Stimulated activated CD4-positive, alpha-beta T cell treated with anti-CD3 and anti-CD28 coated beads, TNF-alpha, amount 100 ng/mL, for 4 hours (primary cell): ENCODE results near the gene SNRPD2.
"Not testable (repeated sequence)": the region's sequence is repeated elsewhere in the genome, so short reads cannot be mapped to it uniquely, and the experiment has no call there.

Experiments used
- DNase-seq, 3 experiments: peaks; one replicate each; pipeline ENCODE4 v3.0.0-alpha.2; 2020; ENCODE audit warnings: low read depth in 3 of 3

SNRPD2 gene

GRCh38 chr19:45691516-45692186 is at the start of gene SNRPD2:
TSS of gene SNRPD2 (minus strand) at chr19:45691953. CDS start at chr19:45691888, 65 bp downstream.
- DNase-seq = peak; percentile 77 to 87 (median 86)

- no peak for DNase-seq
Observed at GRCh38 chr19:45739498-45740439, 48.0 kb upstream of the SNRPD2 start.

GRCh38 chr19:45733160-45733810 is 41.5 kb upstream of the SNRPD2 start, which contains the start of gene MEIOSIN:
TSS of gene MEIOSIN (plus strand) at chr19:45733439. CDS start at chr19:45735377, 1,938 bp downstream.
- DNase-seq = no peak

- DNase-seq = peak; percentile 78 to 91 (median 87)
Observed at GRCh38 chr19:45730368-45731288, 38.9 kb upstream of the SNRPD2 start, which contains the start of gene FBXO46. TSS of gene FBXO46 (minus strand) at chr19:45730896. CDS start at chr19:45713495, 17,401 bp downstream.

- DNase-seq = peak in 1 of 3 experiments; percentile 7
Observed at GRCh38 chr19:45729800-45730290, 38.1 kb upstream of the SNRPD2 start.

- not testable (repeated sequence) for DNase-seq
Observed at GRCh38 chr19:45728683-45729082, 36.9 kb upstream of the SNRPD2 start.

- DNase-seq = not testable (repeated sequence)
Observed at GRCh38 chr19:45720065-45720464, 28.3 kb upstream of the SNRPD2 start.

GRCh38 chr19:45717983-45718650 is 26.4 kb upstream of the SNRPD2 start:
- DNase-seq = no peak

- DNase-seq = peak; percentile 91 to 96 (median 95)
Observed at GRCh38 chr19:45717131-45717982, 25.6 kb upstream of the SNRPD2 start.

- DNase-seq = no peak
Observed at GRCh38 chr19:45716359-45717130, 24.8 kb upstream of the SNRPD2 start.

GRCh38 chr19:45715139-45715538 is 23.4 kb upstream of the SNRPD2 start:
- DNase-seq = no peak

- DNase-seq = no peak
Observed at GRCh38 chr19:45713141-45713540, 21.4 kb upstream of the SNRPD2 start.

- DNase-seq = no peak
Observed at GRCh38 chr19:45712699-45713067, 20.9 kb upstream of the SNRPD2 start.

- DNase-seq = no peak
Observed at GRCh38 chr19:45711851-45712698, 20.3 kb upstream of the SNRPD2 start.

GRCh38 chr19:45710356-45711130 is 18.8 kb upstream of the SNRPD2 start:
- DNase-seq = no peak

- DNase-seq = no peak
Observed at GRCh38 chr19:45705710-45706415, 14.1 kb upstream of the SNRPD2 start.
